HUDEP-2 (cell line): Measurements from ENCODE around the gene SKOR2.
"Not testable (repeated sequence)": the region's sequence is repeated elsewhere in the genome, so short reads cannot be mapped to it uniquely, and the experiment has no call there.

Experiments
- DNase-seq, 76 experiments: peaks; one replicate each; lab custom pipeline; 2025; ENCODE audit not compliant: unreplicated experiment in 76 of 76; lab: John Stamatoyannopoulos, UW

SKOR2 gene

GRCh38 chr18:47203626-47204464 lies 47.6 kb downstream of the SKOR2 start:
- DNase-seq: no peak

GRCh38 chr18:47195961-47196360 lies 55.5 kb downstream of the SKOR2 start:
- not testable (repeated sequence) for DNase-seq

GRCh38 chr18:47191961-47192360 lies 59.5 kb downstream of the SKOR2 start:
- peak in 3 of 76 experiments; percentile 6 to 39 (median 21) for DNase-seq

- no peak for DNase-seq
These were observed 63.7 kb downstream of the SKOR2 start for GRCh38 chr18:47187721-47188120.

- DNase-seq: peak in 74 of 76 experiments; percentile 10 to 98 (median 84)
These were observed 66.9 kb downstream of the SKOR2 start for GRCh38 chr18:47184419-47185050.

- DNase-seq: not testable (repeated sequence)
These were observed 69.3 kb downstream of the SKOR2 start for GRCh38 chr18:47182156-47182555.

GRCh38 chr18:47180765-47181164 lies 70.7 kb downstream of the SKOR2 start:
- no peak for DNase-seq

GRCh38 chr18:47179520-47179919 lies 71.9 kb downstream of the SKOR2 start:
- no peak for DNase-seq

- peak; percentile 11 to 95 (median 84) for DNase-seq
These were observed 75.4 kb downstream of the SKOR2 start, which contains the start of gene IER3IP1 for GRCh38 chr18:47175898-47176575. Gene IER3IP1, minus strand, starts transcription at chr18:47176364. Its CDS starts 87 bp downstream, at chr18:47176277.

- DNase-seq: no peak
These were observed 76.1 kb downstream of the SKOR2 start for GRCh38 chr18:47175283-47175897.

- no peak for DNase-seq
These were observed 76.8 kb downstream of the SKOR2 start for GRCh38 chr18:47174545-47175116.

GRCh38 chr18:47172476-47172875 lies 79.0 kb downstream of the SKOR2 start:
- DNase-seq: peak in 4 of 76 experiments; percentile 4 to 24 (median 14)

GRCh38 chr18:47168913-47169312 lies 82.5 kb downstream of the SKOR2 start:
- DNase-seq: no peak

GRCh38 chr18:47168509-47168908 lies 83.0 kb downstream of the SKOR2 start:
- DNase-seq: no peak

- DNase-seq: no peak
These were observed 85.2 kb downstream of the SKOR2 start for GRCh38 chr18:47166294-47166693.

GRCh38 chr18:47163241-47163640 lies 88.2 kb downstream of the SKOR2 start:
- no peak for DNase-seq

- no peak for DNase-seq
These were observed 91.2 kb downstream of the SKOR2 start for GRCh38 chr18:47160256-47160655.

- peak in 7 of 76 experiments; percentile 2 to 36 (median 27) for DNase-seq
These were observed 93.1 kb downstream of the SKOR2 start for GRCh38 chr18:47158404-47158803.
